K562 (cell line): ENCODE measurements around the gene MINK1. TPM values are rescaled to one million over a fixed set of nuclear protein-coding genes. Genes with fewer than 3 reads are reported as not detected.

Source experiments
- BDP1 ChIP-seq: IDR thresholded peaks from 3 replicates; pipeline ENCODE4 v1.6.1; 2011; ENCODE audit not compliant: insufficient read length, insufficient read depth
- CBFA2T3 ChIP-seq: fragments of 450-650 bp; IDR thresholded peaks from 2 replicates; pipeline ENCODE4 v1.6.1; 2017
- CHCHD3 ChIP-seq: fragments of 250-450 bp; sonication (Bioruptor Pico); IDR thresholded peaks from 2 replicates; pipeline ENCODE4 v2.1.2; 2022; ENCODE audit warnings: mild to moderate bottlenecking
- CHD4 ChIP-seq: fragments of 200-600 bp; sonication (generic); IDR thresholded peaks from 3 replicates; pipeline ENCODE4 v1.6.1; 2012; ENCODE audit warnings: low read depth, mild to moderate bottlenecking, mixed read lengths, low read length, inconsistent platforms; ENCODE audit not compliant: insufficient read depth, insufficient replicate concordance, poor library complexity, severe bottlenecking
- DACH1 ChIP-seq: fragments of 450-650 bp; IDR thresholded peaks from 2 replicates; pipeline ENCODE4 v1.6.1; 2018; ENCODE audit not compliant: partially characterized antibody
- EP400 ChIP-seq: fragments of 450-650 bp; IDR thresholded peaks from 2 replicates; pipeline ENCODE4 v1.6.1; 2017; ENCODE audit warnings: antibody characterized with exemption, mild to moderate bottlenecking, moderate library complexity
- ETV5 ChIP-seq: sonication (generic); formaldehyde crosslinking; IDR thresholded peaks from 2 replicates; pipeline ENCODE4 v1.4.0; 2020; ENCODE audit warnings: low read depth, mild to moderate bottlenecking, missing genetic modification reagents
- HCFC1 ChIP-seq: IDR thresholded peaks from 2 replicates; pipeline ENCODE4 v1.6.1; 2012; ENCODE audit warnings: low read depth, low read length, improper control_type of control experiment
- NCOR1 ChIP-seq: fragments of 450-650 bp; IDR thresholded peaks from 2 replicates; pipeline ENCODE4 v1.6.1; 2016; ENCODE audit warnings: mild to moderate bottlenecking, moderate library complexity
- PCBP2 ChIP-seq: fragments of 200-400 bp; formaldehyde crosslinking; IDR thresholded peaks from 2 replicates; pipeline ENCODE4 v1.6.1; 2018; ENCODE audit warnings: low read length, low read depth, mild to moderate bottlenecking, moderate library complexity; ENCODE audit not compliant: poor library complexity, severe bottlenecking
- RAD51 ChIP-seq: fragments of 450-650 bp; IDR thresholded peaks from 2 replicates; pipeline ENCODE4 v1.7.1; 2016; ENCODE audit warnings: low read depth, mild to moderate bottlenecking, borderline replicate concordance
- SMAD4 ChIP-seq: fragments of 250-450 bp; sonication (Bioruptor Pico); conservative IDR thresholded peaks from 2 replicates; pipeline ENCODE4 v1.8.0; 2021; ENCODE audit warnings: inconsistent platforms, mild to moderate bottlenecking, moderate library complexity
- ZNF3 ChIP-seq: fragments of 250-450 bp; sonication (Bioruptor Pico); IDR thresholded peaks from 2 replicates; pipeline ENCODE4 v1.5.0; 2021; ENCODE audit warnings: mild to moderate bottlenecking, moderate library complexity
- ZNF316 ChIP-seq: fragments of 450-650 bp; IDR thresholded peaks from 2 replicates; pipeline ENCODE4 v1.6.1; 2016
- ZNF507 ChIP-seq: conservative IDR thresholded peaks from 2 replicates; pipeline ENCODE4 v1.6.1; 2017; ENCODE audit warnings: missing genetic modification characterization, missing compliant biosample characterization
- ZNF561 ChIP-seq: fragments of 450-650 bp; formaldehyde crosslinking; conservative IDR thresholded peaks from 2 replicates; pipeline ENCODE4 v1.4.0; 2020; ENCODE audit warnings: mild to moderate bottlenecking, moderate library complexity
- ZNF766 ChIP-seq: fragments of 200-800 bp; sonication (Bioruptor generic); conservative IDR thresholded peaks from 2 replicates; pipeline ENCODE4 v1.6.1; 2016; ENCODE audit warnings: missing genetic modification characterization, missing compliant biosample characterization
- ZNF778 ChIP-seq: fragments of 450-650 bp; formaldehyde crosslinking; IDR thresholded peaks from 2 replicates; pipeline ENCODE4 v1.4.0; 2020; ENCODE audit warnings: mild to moderate bottlenecking, moderate library complexity
- polyA plus RNA-seq, 8 experiments: library from polyadenylated mRNA; depleted of rRNA in 4 of 8; stranded (reverse) in 5 of 8; unstranded in 3 of 8; fragments of >200 nt; fragmentation: Nextera tagmentation in 2 of 8; fragmentation: Illumina TruSeq in 1 of 8; extraction: Ambion mirVana in 2 of 8; extraction: Trizol in 1 of 8; gene quantifications; 2 replicates each; pipeline versions ENCODE4 v1.2.1 to v1.2.3, GENCODE V29; 2011 to 2014; ENCODE audit warnings: inconsistent platforms in 1 of 8, missing spikeins in 1 of 8
- total RNA-seq, 7 experiments: library from RNA; depleted of rRNA in 6 of 7; stranded (reverse); fragments of >200 nt in 6 of 7; fragmentation: Illumina TruSeq in 2 of 7; extraction: Trizol in 2 of 7; gene quantifications; 2 replicates each; pipeline versions ENCODE4 v1.2.1 to v1.2.3, GENCODE V29; 2011 to 2021; ENCODE audit warnings: low replicate concordance in 1 of 7
- TF ChIP-seq, protein P1 (sequence below), 2 experiments: IDR thresholded peaks in 1 of 2; conservative IDR thresholded peaks in 1 of 2; 2 replicates each; pipeline ENCODE4 v1.6.1; 2016; ENCODE audit warnings: low read depth in 2 of 2, mild to moderate bottlenecking in 1 of 2, missing compliant biosample characterization in 1 of 2, missing genetic modification characterization in 1 of 2, moderate library complexity in 1 of 2
- TF ChIP-seq, protein P2 (sequence below): fragments of 250-450 bp; sonication (Bioruptor Pico); IDR thresholded peaks from 2 replicates; pipeline ENCODE4 v1.5.0; 2022; ENCODE audit warnings: mild to moderate bottlenecking
- TF ChIP-seq, protein P3 (sequence below): fragments of 250-450 bp; sonication (Bioruptor Pico); IDR thresholded peaks from 2 replicates; pipeline ENCODE4 v1.5.0; 2020; ENCODE audit warnings: mild to moderate bottlenecking, borderline replicate concordance

MINK1 gene
- total and polyA plus RNA-seq, 9 of the 15 experiments (the other 6 are each of a cell fraction or from before 2014, with no cell fraction given), result 0.11 to 54.2 (median 14.9) TPM

DNA sequence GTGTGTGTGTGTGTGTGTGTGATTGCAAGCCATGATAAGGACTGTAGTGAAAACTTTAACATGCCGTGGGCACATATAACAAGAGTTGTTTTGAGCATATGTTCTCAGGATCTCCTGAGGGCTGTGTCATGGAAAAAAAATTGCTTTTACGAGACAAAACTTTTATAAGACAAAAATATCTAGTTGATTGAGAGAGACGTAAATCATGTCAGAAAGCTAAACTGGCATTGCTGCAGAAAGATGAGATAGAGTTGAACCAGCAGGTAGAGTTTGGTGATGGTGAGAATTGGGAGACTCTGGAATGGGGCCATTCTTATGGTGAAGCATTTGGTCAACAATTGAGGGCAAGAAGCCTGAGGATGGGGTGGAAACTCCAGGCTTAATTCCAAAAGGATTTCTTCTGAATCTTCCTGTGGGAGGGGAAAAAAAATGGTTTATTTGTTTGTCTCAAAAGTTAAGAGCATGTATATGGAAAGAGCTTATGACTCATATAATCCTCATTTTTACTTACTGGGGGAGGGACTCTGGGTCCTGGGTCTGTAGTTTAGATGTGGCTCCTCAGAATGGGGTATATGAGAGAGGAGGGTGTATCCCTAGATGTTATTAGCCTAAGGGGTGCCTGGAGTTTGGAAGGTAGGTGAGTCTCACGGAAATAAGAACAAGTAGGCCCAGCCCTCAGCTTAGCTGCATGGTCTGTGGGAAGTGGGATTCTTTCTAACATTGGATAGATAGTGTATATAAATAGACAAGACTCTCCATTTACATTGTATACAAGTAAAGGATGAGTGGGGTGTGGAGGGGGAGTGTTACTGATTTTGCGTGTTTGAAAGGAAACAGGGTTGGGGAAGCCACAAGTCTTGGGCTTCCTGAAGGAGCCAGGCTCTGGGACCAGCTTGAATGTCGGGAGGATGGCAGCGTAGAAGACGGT lies 7.1 kb downstream of the MINK1 start (continued):
- TF ChIP-seq, protein P1, sequence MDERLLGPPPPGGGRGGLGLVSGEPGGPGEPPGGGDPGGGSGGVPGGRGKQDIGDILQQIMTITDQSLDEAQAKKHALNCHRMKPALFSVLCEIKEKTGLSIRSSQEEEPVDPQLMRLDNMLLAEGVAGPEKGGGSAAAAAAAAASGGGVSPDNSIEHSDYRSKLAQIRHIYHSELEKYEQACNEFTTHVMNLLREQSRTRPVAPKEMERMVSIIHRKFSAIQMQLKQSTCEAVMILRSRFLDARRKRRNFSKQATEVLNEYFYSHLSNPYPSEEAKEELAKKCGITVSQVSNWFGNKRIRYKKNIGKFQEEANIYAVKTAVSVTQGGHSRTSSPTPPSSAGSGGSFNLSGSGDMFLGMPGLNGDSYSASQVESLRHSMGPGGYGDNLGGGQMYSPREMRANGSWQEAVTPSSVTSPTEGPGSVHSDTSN (CRISPR knock-in tag; IDR thresholded peaks at IDR 0.05; ENCODE audit: low read depth), result no peak
- TF ChIP-seq, protein P1 (tag; conservative IDR thresholded peaks at IDR 0.05; ENCODE audit: low read depth), result peak; percentile 72
- TF ChIP-seq ZNF561 (no peak), ZNF3 (no peak), CHD4 (no peak), ZNF778 (no peak), ZNF766 (CRISPR knock-in tag) (no peak), EP400 (no peak), ZNF316 (no peak), DACH1 (peak; percentile 52), ZNF507 (tag) (no peak), NCOR1 (no peak), HCFC1 (no peak), CBFA2T3 (no peak), ETV5 (CRISPR knock-in tag) (0 out of 2 replicates have a peak, but pooled peaks have one; percentile 23), PCBP2 (no peak), SMAD4 (CRISPR knock-in tag) (no peak), BDP1 (no peak), RAD51 (no peak), CHCHD3 (no peak)
- TF ChIP-seq, protein P2, sequence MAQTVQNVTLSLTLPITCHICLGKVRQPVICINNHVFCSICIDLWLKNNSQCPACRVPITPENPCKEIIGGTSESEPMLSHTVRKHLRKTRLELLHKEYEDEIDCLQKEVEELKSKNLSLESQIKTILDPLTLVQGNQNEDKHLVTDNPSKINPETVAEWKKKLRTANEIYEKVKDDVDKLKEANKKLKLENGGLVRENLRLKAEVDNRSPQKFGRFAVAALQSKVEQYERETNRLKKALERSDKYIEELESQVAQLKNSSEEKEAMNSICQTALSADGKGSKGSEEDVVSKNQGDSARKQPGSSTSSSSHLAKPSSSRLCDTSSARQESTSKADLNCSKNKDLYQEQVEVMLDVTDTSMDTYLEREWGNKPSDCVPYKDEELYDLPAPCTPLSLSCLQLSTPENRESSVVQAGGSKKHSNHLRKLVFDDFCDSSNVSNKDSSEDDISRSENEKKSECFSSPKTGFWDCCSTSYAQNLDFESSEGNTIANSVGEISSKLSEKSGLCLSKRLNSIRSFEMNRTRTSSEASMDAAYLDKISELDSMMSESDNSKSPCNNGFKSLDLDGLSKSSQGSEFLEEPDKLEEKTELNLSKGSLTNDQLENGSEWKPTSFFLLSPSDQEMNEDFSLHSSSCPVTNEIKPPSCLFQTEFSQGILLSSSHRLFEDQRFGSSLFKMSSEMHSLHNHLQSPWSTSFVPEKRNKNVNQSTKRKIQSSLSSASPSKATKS (CRISPR knock-in tag), result no peak
- TF ChIP-seq, protein P3, sequence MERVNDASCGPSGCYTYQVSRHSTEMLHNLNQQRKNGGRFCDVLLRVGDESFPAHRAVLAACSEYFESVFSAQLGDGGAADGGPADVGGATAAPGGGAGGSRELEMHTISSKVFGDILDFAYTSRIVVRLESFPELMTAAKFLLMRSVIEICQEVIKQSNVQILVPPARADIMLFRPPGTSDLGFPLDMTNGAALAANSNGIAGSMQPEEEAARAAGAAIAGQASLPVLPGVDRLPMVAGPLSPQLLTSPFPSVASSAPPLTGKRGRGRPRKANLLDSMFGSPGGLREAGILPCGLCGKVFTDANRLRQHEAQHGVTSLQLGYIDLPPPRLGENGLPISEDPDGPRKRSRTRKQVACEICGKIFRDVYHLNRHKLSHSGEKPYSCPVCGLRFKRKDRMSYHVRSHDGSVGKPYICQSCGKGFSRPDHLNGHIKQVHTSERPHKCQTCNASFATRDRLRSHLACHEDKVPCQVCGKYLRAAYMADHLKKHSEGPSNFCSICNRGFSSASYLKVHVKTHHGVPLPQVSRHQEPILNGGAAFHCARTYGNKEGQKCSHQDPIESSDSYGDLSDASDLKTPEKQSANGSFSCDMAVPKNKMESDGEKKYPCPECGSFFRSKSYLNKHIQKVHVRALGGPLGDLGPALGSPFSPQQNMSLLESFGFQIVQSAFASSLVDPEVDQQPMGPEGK (CRISPR knock-in tag), result no peak
